Gastrocnemius medialis (tissue), 4 donors: ENCODE data around the gene CACUL1.

Source experiments
- POLR2A ChIP-seq, 2 donors: fragments of 450-650 bp; IDR thresholded peaks; one replicate each; pipeline ENCODE4 v1.6.1; 2017; ENCODE audit warnings: antibody characterized with exemption in 2 of 2, mild to moderate bottlenecking in 2 of 2, moderate library complexity in 2 of 2
- TF ChIP-seq, protein P1 (sequence below), 5 experiments: fragments of 450-650 bp in 3 of 5; fragments of 200-600 bp in 2 of 5; sonication (generic) in 2 of 5; IDR thresholded peaks in 4 of 5; conservative IDR thresholded peaks in 1 of 5; 1 replicate in 4 of 5; 2 replicates in 1 of 5; pipeline ENCODE4 v1.5.1; 2016 to 2019; ENCODE audit warnings: antibody characterized with exemption in 5 of 5, mild to moderate bottlenecking in 3 of 5, moderate library complexity in 3 of 5

DNA sequence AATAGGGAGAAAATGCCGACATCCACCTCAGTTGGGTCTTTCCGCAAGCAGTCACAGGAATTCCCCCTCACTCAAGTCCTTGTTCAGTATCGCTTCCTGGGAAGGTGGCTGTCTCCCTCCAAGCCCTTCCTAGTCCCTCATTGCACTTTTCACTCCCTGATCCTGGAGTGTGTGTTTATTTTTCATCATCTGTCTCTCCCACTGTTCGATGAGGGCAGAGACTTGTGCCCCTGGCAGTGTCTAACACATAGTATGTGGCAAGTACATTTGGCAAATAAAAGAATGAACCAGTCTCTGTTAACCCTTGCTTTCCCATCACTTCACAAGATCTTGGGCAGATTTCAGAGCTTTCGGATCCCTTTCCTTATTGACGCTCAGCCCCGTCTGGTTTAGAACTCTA, 24.0 kb upstream of the CACUL1 start:
- no peak for TF ChIP-seq POLR2A (IDR thresholded peaks at IDR 0.05)
- TF ChIP-seq, protein P1, sequence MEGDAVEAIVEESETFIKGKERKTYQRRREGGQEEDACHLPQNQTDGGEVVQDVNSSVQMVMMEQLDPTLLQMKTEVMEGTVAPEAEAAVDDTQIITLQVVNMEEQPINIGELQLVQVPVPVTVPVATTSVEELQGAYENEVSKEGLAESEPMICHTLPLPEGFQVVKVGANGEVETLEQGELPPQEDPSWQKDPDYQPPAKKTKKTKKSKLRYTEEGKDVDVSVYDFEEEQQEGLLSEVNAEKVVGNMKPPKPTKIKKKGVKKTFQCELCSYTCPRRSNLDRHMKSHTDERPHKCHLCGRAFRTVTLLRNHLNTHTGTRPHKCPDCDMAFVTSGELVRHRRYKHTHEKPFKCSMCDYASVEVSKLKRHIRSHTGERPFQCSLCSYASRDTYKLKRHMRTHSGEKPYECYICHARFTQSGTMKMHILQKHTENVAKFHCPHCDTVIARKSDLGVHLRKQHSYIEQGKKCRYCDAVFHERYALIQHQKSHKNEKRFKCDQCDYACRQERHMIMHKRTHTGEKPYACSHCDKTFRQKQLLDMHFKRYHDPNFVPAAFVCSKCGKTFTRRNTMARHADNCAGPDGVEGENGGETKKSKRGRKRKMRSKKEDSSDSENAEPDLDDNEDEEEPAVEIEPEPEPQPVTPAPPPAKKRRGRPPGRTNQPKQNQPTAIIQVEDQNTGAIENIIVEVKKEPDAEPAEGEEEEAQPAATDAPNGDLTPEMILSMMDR (IDR thresholded peaks at IDR 0.05 in 4 of 5, conservative IDR thresholded peaks at IDR 0.05 in 1 of 5), result no peak
